HG03342 (cell line): ENCODE results near the gene MADCAM1.

Source experiments
- ATAC-seq: cut with Tn5 transposase; IDR thresholded peaks from one replicate; pipeline ENCODE4 v1.9.1; 2021; ENCODE audit warnings: mild to moderate bottlenecking, moderate library complexity; ENCODE audit not compliant: unreplicated experiment

Gene MADCAM1

DNA sequence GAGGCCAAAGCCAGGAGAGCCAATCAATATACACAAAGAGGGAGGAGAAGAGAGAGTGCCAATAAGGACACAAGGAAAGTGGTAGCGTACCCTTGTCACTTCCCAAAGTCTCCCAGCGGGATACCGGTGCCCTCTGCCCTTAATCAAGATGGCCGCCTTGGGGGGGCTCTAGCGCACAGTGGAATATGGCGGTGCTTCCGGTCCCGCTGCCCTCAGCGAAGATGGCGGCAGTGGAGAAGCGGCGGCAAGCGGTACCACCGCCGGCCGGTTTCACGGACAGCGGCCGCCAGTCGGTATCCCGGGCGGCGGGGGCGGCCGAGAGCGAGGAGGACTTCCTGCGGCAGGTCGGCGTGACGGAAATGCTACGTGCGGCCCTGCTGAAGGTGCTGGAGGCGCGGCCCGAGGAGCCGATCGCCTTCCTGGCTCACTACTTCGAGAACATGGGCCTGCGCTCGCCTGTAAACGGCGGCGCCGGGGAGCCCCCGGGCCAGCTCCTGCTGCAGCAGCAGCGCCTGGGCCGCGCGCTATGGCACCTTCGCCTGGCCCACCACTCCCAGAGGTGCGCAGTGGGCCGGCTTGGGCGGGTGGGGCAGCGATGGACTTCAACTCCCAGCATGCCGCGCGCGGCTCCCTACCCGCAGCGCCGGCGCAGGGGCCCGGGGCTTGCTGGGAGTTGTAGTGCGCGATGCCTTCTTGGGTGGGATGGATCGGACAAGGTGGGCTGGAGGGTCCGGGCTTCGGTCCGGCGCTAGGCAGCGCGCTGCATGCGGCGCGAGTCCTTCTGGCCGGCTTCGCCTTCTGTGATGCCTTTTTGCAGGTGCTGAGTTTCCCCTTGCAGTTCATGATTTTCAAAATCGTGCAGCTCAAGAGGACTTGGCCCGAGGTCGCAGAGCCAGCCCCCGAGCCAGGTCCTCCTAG lies 11.3 kb downstream of the MADCAM1 start, which contains the start of gene TPGS1:
TSS of gene TPGS1 (plus strand) at position 212 of the 918 bp plus-strand sequence. CDS start at position 222, 10 bp downstream.
- ATAC-seq = peak; percentile 53

DNA sequence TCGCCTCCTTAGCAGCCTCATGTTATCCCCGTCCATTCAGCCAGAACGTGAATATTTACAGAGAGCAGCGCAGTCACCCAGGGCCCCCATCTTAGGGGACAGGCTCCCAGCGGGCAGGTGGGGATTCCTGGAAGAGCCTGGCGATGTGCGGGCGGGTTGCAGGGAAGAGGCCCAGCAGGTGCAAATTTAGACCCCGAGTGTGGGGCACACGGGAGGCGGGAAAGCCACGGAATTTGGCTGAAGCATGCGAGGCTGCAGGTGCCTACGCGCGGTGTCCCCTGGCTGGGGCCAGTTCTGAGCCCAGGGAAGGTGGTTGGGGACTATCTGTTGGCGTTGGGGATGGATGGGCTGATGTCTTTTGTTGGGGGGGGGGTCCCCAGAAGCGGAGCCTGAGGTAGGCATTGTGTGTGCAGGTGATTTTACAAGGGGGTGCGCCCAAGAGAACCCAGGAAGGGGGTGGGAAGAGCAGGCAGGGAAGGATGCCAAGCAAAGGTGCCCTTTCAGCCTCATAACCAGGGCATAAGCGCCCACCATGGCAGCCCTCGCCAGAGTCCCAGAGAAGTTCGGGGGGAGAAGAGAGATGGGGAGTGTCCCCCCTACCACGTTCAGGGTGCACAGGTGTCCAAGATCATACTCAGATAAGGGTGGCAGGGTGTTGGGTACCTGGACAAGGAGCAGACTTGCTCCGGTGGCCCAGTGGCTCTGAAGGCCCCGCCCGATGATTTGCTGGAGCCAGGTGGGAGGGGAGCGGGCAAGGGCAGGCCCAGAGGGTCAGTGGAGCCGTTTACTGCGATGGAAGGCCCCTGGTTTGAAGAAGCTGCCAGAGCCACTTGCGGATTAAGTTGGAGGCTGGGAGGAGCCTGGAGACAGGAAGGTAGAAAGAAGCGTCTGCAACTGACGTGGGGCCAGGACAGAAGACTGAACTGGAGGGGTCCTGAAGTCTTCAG lies 12.2 kb downstream of the MADCAM1 start:
- ATAC-seq = no peak

GRCh38 chr19:510606-511100 lies 14.4 kb downstream of the MADCAM1 start:
- ATAC-seq = peak; percentile 35

- ATAC-seq = no peak
Measured at GRCh38 chr19:511101-511851, 15.0 kb downstream of the MADCAM1 start.

DNA sequence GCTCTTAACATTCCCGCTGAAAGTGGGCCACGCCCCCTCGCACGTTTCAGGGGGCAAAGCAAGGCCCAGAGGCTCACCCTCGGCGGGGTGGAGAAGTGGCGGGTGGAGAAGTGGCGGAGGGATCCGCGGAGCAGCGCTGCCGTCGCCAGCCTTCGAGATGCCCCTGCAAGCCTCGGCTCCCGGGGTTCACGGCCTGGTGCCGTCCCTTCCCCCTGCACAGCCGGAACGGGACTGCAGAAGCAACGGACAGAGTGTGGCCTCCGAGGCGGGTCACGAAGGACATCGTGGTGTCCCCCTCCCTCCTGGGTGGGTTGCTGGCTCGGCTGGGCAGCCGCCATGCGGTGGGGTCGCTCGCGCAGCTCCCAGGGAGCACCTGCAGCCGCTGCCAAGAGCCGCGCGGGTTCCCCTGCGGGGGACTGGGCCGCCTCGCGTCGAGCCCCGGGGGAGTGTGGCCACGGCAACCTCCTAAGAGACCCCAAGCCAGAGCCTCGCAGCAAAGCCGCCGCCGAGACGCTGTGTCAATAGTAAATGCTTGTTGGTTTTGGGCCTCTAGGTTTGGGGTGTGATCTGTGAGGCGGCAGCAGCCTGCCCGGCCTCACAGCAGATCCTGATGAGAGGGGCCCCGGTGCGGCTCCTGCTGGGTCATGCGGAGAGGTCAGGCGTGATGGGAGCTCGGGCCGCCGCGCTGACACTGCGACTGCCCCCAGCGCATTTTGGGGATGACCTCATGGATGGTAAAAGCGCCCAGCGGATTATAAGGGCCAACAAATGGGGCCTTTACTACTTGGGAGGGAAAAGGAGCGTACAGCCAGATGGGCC lies 16.5 kb downstream of the MADCAM1 start:
- ATAC-seq = no peak

GRCh38 chr19:513368-514165 lies 17.3 kb downstream of the MADCAM1 start:
- no peak for ATAC-seq

DNA sequence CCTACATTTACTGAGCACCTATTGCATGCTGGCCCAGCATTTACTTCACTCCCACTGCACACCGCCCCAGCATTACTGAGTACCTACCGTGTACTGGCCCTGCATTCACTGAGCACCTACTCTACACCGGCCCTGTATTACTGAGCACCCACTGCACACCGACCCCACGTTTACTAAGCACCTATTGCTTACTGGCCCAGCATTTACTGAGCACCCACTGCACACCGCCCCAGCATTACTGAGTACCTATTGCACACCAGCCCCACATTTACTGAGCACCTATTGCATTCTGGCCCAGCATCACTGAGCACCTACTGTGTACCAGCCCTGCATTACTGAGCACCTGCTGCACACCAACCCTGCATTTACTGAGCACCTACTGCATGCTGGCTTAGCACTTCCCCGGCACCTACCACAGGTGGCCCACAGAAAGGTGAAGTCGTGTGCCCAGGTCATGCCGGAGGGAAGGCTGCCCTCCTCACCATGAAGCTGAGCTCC lies 17.9 kb downstream of the MADCAM1 start:
- ATAC-seq = no peak

DNA sequence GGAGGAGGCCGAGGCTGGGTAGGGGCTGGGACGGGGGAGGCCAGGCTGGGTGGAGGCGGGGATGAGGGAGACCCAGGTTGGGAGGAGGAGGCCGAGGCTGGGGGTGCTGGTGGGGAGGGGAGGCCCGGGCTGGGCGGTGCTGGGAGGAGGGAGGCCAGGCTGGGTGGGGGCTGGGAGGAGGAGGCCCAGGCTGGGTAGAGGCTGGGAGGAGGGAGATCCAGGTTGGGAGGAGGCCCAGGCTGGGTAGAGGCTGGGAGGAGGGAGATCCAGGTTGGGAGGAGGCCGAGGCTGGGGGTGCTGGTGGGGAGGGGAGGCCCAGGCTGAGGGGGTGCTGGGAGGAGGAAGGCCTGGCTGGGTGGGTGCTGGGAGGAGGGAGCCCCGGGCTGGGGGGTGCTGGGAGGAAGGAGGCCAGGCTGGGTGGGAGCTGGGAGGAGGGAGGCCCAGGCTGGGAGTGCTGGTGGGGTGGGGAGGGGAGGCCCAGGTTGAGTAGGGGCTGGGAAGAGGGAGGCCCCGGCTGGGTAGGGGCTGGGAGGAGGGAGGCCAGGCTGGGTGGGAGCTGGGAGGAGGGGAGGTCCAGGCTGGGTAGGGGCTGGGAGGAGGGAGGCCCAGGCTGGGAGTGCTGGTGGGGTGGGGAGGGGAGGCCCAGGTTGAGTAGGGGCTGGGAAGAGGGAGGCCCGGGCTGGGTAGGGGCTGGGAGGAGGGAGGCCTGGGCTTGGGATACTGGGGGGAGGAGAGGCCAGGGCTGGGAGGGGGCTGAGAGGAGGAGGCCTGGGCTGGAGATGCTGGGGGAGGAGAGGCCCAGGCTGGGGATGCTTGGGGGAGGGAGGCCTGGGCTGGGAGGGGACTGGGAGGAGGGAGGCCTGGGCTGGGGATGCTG lies 21.7 kb downstream of the MADCAM1 start:
- no peak for ATAC-seq

- no peak for ATAC-seq
Measured at GRCh38 chr19:518598-519231, 22.4 kb downstream of the MADCAM1 start.

GRCh38 chr19:519449-519865 lies 23.2 kb downstream of the MADCAM1 start:
- no peak for ATAC-seq

GRCh38 chr19:522726-523125 lies 26.4 kb downstream of the MADCAM1 start:
- no peak for ATAC-seq

GRCh38 chr19:524062-524674 lies 27.9 kb downstream of the MADCAM1 start:
- no peak for ATAC-seq

DNA sequence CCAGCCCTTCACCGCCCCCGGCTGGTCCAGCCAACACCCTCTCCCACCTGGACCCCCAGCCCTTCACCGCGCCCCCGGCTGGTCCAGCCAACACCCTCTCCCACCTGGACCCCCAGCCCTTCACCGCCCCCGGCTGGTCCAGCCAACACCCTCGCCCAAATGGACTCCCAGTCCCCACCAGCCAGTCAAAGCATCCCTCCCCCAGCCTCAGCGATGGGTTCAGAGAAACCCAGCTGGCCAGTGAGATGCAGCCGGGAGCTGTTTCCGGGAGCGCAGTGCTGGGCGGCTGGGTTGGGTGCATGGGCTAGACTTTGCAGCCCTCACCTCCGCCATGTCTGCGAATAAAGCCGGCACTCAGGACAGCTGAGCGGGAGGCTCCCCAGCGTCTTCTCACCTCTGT lies 28.7 kb downstream of the MADCAM1 start:
- no peak for ATAC-seq

GRCh38 chr19:525857-526419 lies 29.7 kb downstream of the MADCAM1 start:
- no peak for ATAC-seq

DNA sequence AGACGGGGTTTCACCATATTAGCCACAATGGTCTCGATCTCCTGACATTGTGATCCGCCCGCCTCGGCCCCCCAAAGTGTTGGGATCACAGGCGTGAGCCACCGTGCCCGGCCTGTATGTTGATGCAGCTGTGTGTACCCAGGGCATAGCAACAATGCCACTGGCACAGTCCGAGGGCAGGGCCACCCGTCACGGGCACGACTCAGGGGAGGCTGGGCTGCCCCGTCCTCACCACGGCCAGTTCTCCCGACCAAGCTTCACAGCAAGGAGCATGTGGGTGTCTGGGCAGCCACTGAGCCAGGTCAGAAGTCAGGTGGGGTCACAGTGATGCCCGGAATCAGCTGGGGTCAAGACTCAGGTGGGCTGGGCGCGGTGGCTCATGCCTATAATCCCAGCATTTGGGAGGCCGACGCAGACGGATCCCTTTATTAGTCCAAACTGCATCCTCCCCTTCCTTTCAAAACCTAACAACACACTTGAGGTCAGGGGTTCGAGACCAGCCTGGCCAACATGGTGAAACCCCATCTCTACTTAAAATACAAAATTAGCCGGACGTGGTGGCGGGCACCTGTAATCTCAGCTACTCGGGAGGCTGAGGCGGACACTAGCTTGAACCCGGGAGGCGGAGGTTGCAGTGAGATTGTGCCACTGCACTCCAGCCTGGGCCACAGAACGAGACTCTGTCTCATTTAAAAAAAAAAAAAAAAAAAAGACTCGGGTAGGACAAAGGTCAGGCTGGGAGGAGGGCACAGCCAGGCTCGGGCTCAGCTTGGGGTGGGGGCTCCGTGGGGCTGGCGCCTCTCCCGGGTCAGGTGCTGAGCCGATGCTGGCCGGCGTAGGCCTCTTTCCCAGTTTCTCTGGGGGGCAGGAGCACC lies 34.1 kb downstream of the MADCAM1 start:
- ATAC-seq = no peak
